Mammary epithelial cell (primary cell): Measurements from ENCODE around the gene PKDCC.

Source experiments
- CTCF ChIP-seq, 2 donors: IDR thresholded peaks in 1 of 2; conservative IDR thresholded peaks in 1 of 2; 2 replicates each; pipeline ENCODE4 v1.5.1; 2011 to 2012; ENCODE audit warnings: inconsistent platforms in 2 of 2, low read length in 2 of 2, mild to moderate bottlenecking in 2 of 2, control low read depth in 1 of 2, low read depth in 1 of 2; ENCODE audit not compliant: insufficient read depth in 1 of 2; ENCODE audit errors: extremely low read depth in 1 of 2
- EZH2 ChIP-seq: IDR thresholded peaks from 2 replicates; pipeline ENCODE4 v1.6.1; 2012; ENCODE audit warnings: low read length, inconsistent platforms, borderline replicate concordance

- TF ChIP-seq CTCF (conservative IDR thresholded peaks at IDR 0.05 in 1 of 2, IDR thresholded peaks at IDR 0.05 in 1 of 2; ENCODE audit: extremely low read depth in 1 of 2, insufficient read depth in 1 of 2, low read depth in 1 of 2, low read length in 2 of 2) (no peak), EZH2 (no peak)
These were observed 15.1 kb upstream of the PKDCC start for GRCh38 chr2:42032745-42033144.
